Tibial artery (tissue), 4 donors: Measurements from ENCODE around the gene LTBP2.
A peak's percentile ranks its signal among the peaks of the same experiment; 100 is the strongest.

ENCODE experiments used
- DNase-seq, 2 donors: peaks; one replicate each; pipeline ENCODE4 v3.0.0-alpha.2; 2019
- H3K27ac ChIP-seq, 2 donors: fragments of 200-600 bp; sonication (generic) in 1 of 2; 1 replicate in 1 of 2; 2 replicates in 1 of 2; pipeline ENCODE4 v1.5.1; 2018 to 2019; ENCODE audit warnings: mild to moderate bottlenecking in 1 of 2
- H3K27me3 ChIP-seq, 2 donors: fragments of 200-600 bp; sonication (generic) in 1 of 2; one replicate each; pipeline versions ENCODE4 v1.5.1 to v1.6.0; 2016 to 2019
- H3K36me3 ChIP-seq, 3 donors: fragments of 200-600 bp; sonication (generic) in 2 of 3; one replicate each; pipeline ENCODE4 v1.5.1; 2016 to 2019; ENCODE audit warnings: mild to moderate bottlenecking in 2 of 3
- H3K4me1 ChIP-seq, 4 donors: fragments of 200-600 bp; sonication (generic) in 2 of 4; 1 replicate in 3 of 4; 2 replicates in 1 of 4; pipeline ENCODE4 v1.5.1; 2016 to 2019
- H3K4me3 ChIP-seq, 2 donors: fragments of 200-600 bp; sonication (generic) in 1 of 2; 1 replicate in 1 of 2; 2 replicates in 1 of 2; pipeline ENCODE4 v1.5.1; 2018 to 2019; ENCODE audit warnings: mild to moderate bottlenecking in 2 of 2
- H3K9me3 ChIP-seq, 3 donors: fragments of 200-600 bp; sonication (generic) in 1 of 3; one replicate each; pipeline ENCODE4 v1.5.1; 2016 to 2019
- intact Hi-C: fragments of 100-400 bp; cut with DNase I; formaldehyde crosslinking; loops from one replicate; pipeline ENCODE4 v1.15.0; 2023; ENCODE audit warnings: low total_unique reads
- TF ChIP-seq, protein P1 (sequence below), 2 experiments: fragments of 200-600 bp in 1 of 2; fragments of 450-650 bp in 1 of 2; IDR thresholded peaks; one replicate each; pipeline ENCODE4 v1.5.1; 2017 to 2019; ENCODE audit warnings: antibody characterized with exemption in 2 of 2, mild to moderate bottlenecking in 1 of 2, moderate library complexity in 1 of 2

Gene LTBP2

DNA sequence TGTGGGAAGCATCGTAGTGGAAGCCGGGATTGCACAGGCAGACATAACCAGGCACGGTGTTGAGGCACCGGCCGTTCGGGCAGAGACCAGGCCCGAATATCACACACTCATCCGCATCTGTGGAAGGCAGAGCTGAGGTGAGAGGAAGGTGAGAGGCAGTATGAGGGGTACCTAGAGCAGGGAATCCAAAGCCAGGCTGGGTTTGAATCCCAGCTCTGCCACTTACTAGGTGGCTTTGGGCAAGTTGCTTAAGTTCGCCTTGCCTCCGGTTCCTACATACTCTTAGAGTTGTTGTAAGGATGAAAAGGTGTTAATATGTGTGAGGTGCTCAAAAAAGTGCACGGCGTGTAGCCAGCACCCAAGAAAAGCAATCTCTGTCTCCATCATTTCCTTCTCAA lies 108.1 kb downstream of the LTBP2 start:
- Histone ChIP-seq H3K4me1 (no peaks in the 10 kb centered on the region), H3K27ac (no peak overlapping the region), H3K4me3 (no peak overlapping the region), H3K36me3 (peaks cover 28 to 99% (median 73%) of the 10 kb centered on the region in 3 donors), H3K9me3 (no peaks in the 10 kb centered on the region), H3K27me3 (no peaks in the 10 kb centered on the region)
- TF ChIP-seq, protein P1, sequence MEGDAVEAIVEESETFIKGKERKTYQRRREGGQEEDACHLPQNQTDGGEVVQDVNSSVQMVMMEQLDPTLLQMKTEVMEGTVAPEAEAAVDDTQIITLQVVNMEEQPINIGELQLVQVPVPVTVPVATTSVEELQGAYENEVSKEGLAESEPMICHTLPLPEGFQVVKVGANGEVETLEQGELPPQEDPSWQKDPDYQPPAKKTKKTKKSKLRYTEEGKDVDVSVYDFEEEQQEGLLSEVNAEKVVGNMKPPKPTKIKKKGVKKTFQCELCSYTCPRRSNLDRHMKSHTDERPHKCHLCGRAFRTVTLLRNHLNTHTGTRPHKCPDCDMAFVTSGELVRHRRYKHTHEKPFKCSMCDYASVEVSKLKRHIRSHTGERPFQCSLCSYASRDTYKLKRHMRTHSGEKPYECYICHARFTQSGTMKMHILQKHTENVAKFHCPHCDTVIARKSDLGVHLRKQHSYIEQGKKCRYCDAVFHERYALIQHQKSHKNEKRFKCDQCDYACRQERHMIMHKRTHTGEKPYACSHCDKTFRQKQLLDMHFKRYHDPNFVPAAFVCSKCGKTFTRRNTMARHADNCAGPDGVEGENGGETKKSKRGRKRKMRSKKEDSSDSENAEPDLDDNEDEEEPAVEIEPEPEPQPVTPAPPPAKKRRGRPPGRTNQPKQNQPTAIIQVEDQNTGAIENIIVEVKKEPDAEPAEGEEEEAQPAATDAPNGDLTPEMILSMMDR (IDR thresholded peaks at IDR 0.05), result no peak
- DNase-seq, result peak in 1 of 2 donors; percentile 17
- intact Hi-C loops, result loop anchor here (5.0 to 10.0 kb wide), 3 partner anchors 108 to 291 kb away; partner anchors contain the start of genes AREL1, FCF1 and LTBP2

DNA sequence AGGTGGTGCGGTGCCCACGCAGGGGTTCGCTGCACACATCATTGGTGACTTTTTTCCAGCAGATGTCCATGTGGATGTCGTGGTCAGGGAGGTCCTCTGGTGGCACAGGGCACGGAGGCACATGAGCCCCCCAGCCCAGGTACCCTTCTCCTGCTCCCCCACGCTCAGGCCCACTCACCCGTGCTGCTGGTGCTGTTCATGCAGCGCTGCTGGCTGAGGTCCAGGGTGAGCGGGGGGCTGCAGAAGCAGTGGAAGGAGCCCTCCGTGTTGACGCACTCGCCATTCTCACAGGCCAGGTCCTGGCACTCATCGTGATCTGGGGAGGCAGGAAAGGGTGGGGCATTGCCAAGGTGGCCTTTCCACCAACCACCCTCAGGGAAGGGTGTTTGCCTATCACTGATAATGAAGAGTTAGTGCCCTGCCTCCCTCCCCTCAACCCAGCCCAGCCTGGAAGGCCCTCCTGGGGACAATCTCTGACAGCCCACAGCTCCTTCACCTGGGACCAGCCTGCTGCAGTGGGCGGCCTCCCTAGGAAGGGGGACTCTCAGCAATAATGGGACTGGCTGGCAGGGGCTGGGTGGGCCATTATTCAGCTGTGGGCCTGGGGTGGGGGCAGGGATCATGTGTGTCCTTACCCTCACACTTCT lies 108.6 kb downstream of the LTBP2 start:
- H3K4me3 ChIP-seq, result no peak overlapping the region
- peaks cover 24 to 94% (median 68%) of the 10 kb centered on the region in 3 donors for H3K36me3 ChIP-seq
- H3K4me1 ChIP-seq, result no peaks in the 10 kb centered on the region
- intact Hi-C loops, result loop anchor here (5.0 to 10.0 kb wide), 3 partner anchors 109 to 291 kb away; partner anchors contain the start of genes AREL1, FCF1 and LTBP2
- no peak overlapping the region for H3K27ac ChIP-seq
- H3K9me3 ChIP-seq, result no peaks in the 10 kb centered on the region
- TF ChIP-seq, protein P1 (IDR thresholded peaks at IDR 0.05), result no peak
- DNase-seq, result peak in 1 of 2 donors; percentile 19
- no peaks in the 10 kb centered on the region for H3K27me3 ChIP-seq

DNA sequence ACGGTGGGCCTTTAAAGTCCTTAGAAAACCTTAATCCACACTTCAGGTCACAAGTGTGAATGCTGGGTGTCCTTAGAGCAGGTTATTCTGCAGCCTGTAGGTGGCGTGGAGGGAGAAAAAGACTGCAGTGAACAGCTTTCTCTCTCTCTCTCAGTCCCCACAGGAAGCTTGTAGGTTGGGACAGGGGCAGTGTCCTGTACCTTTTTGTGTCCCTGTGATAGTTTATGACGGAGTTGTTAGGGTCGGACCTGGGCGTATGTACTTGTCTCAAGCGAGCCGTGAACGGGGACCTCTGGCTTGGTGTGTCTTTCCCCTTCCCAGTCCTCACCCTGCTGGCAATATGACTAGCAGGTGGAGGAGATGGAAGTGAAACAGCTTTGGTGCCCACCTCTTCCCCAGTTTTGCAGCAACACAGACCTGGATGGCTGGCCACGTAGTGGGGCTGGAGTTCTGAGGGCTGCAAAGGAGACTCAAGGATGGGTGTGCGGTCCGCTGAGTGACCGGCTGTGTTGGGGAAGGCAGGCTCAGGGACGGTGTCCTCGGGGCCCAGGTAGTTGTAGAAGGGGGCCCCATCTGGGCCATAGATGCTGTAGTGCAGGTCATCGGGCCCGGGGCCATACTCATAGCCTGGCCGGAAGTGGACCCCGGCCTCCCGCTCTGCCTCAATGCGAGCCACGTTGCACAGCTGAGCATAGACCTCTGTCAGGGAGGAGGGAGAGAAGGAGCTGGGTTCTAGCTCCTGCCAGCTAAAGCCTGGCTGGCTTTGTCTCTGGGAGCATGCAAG lies 109.6 kb downstream of the LTBP2 start:
- H3K4me1 ChIP-seq, result no peaks in the 10 kb centered on the region
- peaks cover 24 to 84% (median 58%) of the 10 kb centered on the region in 3 donors for H3K36me3 ChIP-seq
- intact Hi-C loops, result loop anchor here (5.0 to 10.0 kb wide), 3 partner anchors 110 to 292 kb away; partner anchors contain the start of genes AREL1, FCF1 and LTBP2
- H3K4me3 ChIP-seq, result no peak overlapping the region
- peak overlapping the region; percentile 2 to 16 for H3K27ac ChIP-seq
- peak in 1 of 2 donors; percentile 18 for DNase-seq
- no peaks in the 10 kb centered on the region for H3K27me3 ChIP-seq
- H3K9me3 ChIP-seq, result no peaks in the 10 kb centered on the region
- TF ChIP-seq, protein P1 (IDR thresholded peaks at IDR 0.05), result peak; percentile 30 to 36

- DNase-seq, result no peak
- H3K36me3 ChIP-seq, result peaks cover 23 to 76% (median 50%) of the 10 kb centered on the region in 3 donors
- H3K4me1 ChIP-seq, result no peaks in the 10 kb centered on the region
- intact Hi-C loops, result loop anchor here (5.0 to 10.0 kb wide), 3 partner anchors 111 to 293 kb away; partner anchors contain the start of genes AREL1, FCF1 and LTBP2
- TF ChIP-seq, protein P1 (IDR thresholded peaks at IDR 0.05), result no peak
- no peaks in the 10 kb centered on the region for H3K9me3 ChIP-seq
- H3K4me3 ChIP-seq, result no peak overlapping the region
- H3K27me3 ChIP-seq, result no peaks in the 10 kb centered on the region
- H3K27ac ChIP-seq, result peak overlapping the region; percentile 2 to 16
Measured at GRCh38 chr14:74501691-74502090, 110.3 kb downstream of the LTBP2 start.

- Histone ChIP-seq H3K36me3 (peaks cover 18 to 71% (median 45%) of the 10 kb centered on the region in 3 donors), H3K9me3 (no peaks in the 10 kb centered on the region), H3K4me1 (no peaks in the 10 kb centered on the region), H3K27ac (peak overlapping the region; percentile 2 to 16), H3K4me3 (no peak overlapping the region), H3K27me3 (no peaks in the 10 kb centered on the region)
- DNase-seq, result peak; percentile 72 to 83
- TF ChIP-seq, protein P1 (IDR thresholded peaks at IDR 0.05), result peak; percentile 65 to 68
- intact Hi-C loops, result loop anchor here (5.0 to 10.0 kb wide), 3 partner anchors 111 to 294 kb away; partner anchors contain the start of genes AREL1, FCF1 and LTBP2
Measured at GRCh38 chr14:74501135-74501614, 110.9 kb downstream of the LTBP2 start.
